Measurements from ENCODE around the gene TCF4. TPM values are rescaled to one million over a fixed set of nuclear protein-coding genes. Genes with fewer than 3 reads are reported as not detected.

The TCF4 gene
- total and polyA plus RNA-seq, 2 donors (not counting 1 experiment from before 2014, with no cell fraction given): 68.5 to 353 TPM

- peaks cover 18% of the 10 kb centered on the region for H3K4me1 Mint-ChIP-seq
- no peaks in the 10 kb centered on the region for H3K9me3 Mint-ChIP-seq (ENCODE audit: insufficient read depth)
- peaks cover 3% of the 10 kb centered on the region for H3K27me3 Mint-ChIP-seq
- no peak overlapping the region for H3K4me3 ChIP-seq (ENCODE audit: control extremely low read depth in 1 of 5, extremely low read depth in 1 of 5, insufficient read depth in 1 of 5, low read depth in 2 of 5, low read length in 4 of 5)
- H3K27ac Mint-ChIP-seq: no peak overlapping the region
- no peaks in the 10 kb centered on the region for H4K20me1 ChIP-seq (ENCODE audit: control insufficient read depth, insufficient read depth, low read length, poor library complexity, severe bottlenecking)
- 24% methylated on average over 2 of the region's 3 CpGs for WGBS (ENCODE audit: insufficient coverage)
- no peaks in the 10 kb centered on the region for H3K36me3 ChIP-seq (replicated peaks in 1 of 2; ENCODE audit: control extremely low read depth in 1 of 2, control insufficient read depth in 1 of 2, extremely low read depth in 1 of 2, insufficient read depth in 2 of 2, low read length in 1 of 2)
- ATAC-seq (ENCODE audit: low read depth) (no peak), DNase-seq (no peak)
- no peak overlapping the region for H2AFZ ChIP-seq (ENCODE audit: insufficient read depth, low read depth, low read length, poor library complexity, severe bottlenecking)
- no peak for TF ChIP-seq EZH2 (IDR thresholded peaks at IDR 0.05; ENCODE audit: borderline replicate concordance, insufficient read depth, low read depth, low read length, poor library complexity, severe bottlenecking)
- no peak for TF ChIP-seq CTCF (IDR thresholded peaks at IDR 0.05)
- no peaks in the 10 kb centered on the region for H3K27me3 ChIP-seq (replicated peaks in 1 of 4; ENCODE audit: control extremely low read depth in 1 of 4, control insufficient read depth in 3 of 4, insufficient read depth in 4 of 4, low read length in 3 of 4)
- intact Hi-C loops (cut with micrococcal nuclease): no loop called here
- CTCF ChIA-PET: interaction anchor here (0.9 kb wide), 1 partner anchor 29 kb away, joined by 3 read pairs; no protein-coding TSS in a partner anchor
- H3K4me2 ChIP-seq (replicated peaks; ENCODE audit: low read depth, low read length, poor library complexity, severe bottlenecking): no peak overlapping the region
- peaks cover 0 to 1% (median 0%) of the 10 kb centered on the region in 3 donors for H3K9me3 ChIP-seq (ENCODE audit: control extremely low read depth in 1 of 3, control insufficient read depth in 2 of 3, insufficient read depth in 1 of 3, low read length in 2 of 3)
- no peak overlapping the region for H3K9ac ChIP-seq (ENCODE audit: low read length)
- peaks cover 3 to 4% of the 10 kb centered on the region in 2 donors for H3K4me1 ChIP-seq (ENCODE audit: control insufficient read depth in 2 of 2, insufficient read depth in 2 of 2, low read length in 2 of 2)
- peaks cover 10% of the 10 kb centered on the region for H3K79me2 ChIP-seq (ENCODE audit: control insufficient read depth, insufficient read depth, low read length)
- POLR2A ChIA-PET: no interaction called here
- H3K27ac ChIP-seq (ENCODE audit: low read length in 2 of 2): no peak overlapping the region
- H3K4me3 Mint-ChIP-seq: no peak overlapping the region
These were observed 234.2 kb downstream of the TCF4 start for GRCh38 chr18:55353806-55354205.

DNA sequence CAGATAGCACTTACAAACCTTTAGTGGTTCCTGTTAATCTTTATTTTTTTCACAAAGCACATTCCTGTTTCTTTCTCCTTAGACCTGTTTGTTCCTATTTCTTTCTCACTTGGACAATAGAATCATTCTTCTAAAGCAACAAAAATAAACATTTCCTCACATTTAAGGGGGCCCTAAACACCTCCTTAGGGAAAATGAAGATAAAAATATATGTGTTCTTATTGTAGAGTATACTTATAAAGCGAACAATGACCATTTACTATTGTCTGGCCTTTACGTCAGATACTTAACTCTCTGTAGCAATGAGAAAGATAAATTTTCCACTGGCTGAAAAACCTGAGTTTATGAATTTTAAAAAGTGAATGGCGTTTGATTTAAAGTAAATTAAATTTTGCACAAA is 234.6 kb downstream of the TCF4 start:
- H3K36me3 ChIP-seq (replicated peaks in 1 of 2; ENCODE audit: control extremely low read depth in 1 of 2, control insufficient read depth in 1 of 2, extremely low read depth in 1 of 2, insufficient read depth in 2 of 2, low read length in 1 of 2): no peaks in the 10 kb centered on the region
- Mint-ChIP-seq H3K27ac (no peak overlapping the region), H3K4me1 (peaks cover 18% of the 10 kb centered on the region), H3K9me3 (ENCODE audit: insufficient read depth) (no peaks in the 10 kb centered on the region), H3K27me3 (peaks cover 3% of the 10 kb centered on the region), H3K4me3 (no peak overlapping the region)
- H3K27me3 ChIP-seq (replicated peaks in 1 of 4; ENCODE audit: control extremely low read depth in 1 of 4, control insufficient read depth in 3 of 4, insufficient read depth in 4 of 4, low read length in 3 of 4): no peaks in the 10 kb centered on the region
- ChIA-PET POLR2A (no interaction called here), CTCF (interaction anchor here (0.9 kb wide), 1 partner anchor 30 kb away, joined by 3 read pairs; no protein-coding TSS in a partner anchor)
- DNase-seq (no peak), ATAC-seq (ENCODE audit: low read depth) (no peak)
- no peak overlapping the region for H3K4me2 ChIP-seq (replicated peaks; ENCODE audit: low read depth, low read length, poor library complexity, severe bottlenecking)
- peaks cover 0 to 1% (median 0%) of the 10 kb centered on the region in 3 donors for H3K9me3 ChIP-seq (ENCODE audit: control extremely low read depth in 1 of 3, control insufficient read depth in 2 of 3, insufficient read depth in 1 of 3, low read length in 2 of 3)
- TF ChIP-seq CTCF (IDR thresholded peaks at IDR 0.05) (no peak), EZH2 (IDR thresholded peaks at IDR 0.05; ENCODE audit: borderline replicate concordance, insufficient read depth, low read depth, low read length, poor library complexity, severe bottlenecking) (no peak)
- peaks cover 3 to 4% of the 10 kb centered on the region in 2 donors for H3K4me1 ChIP-seq (ENCODE audit: control insufficient read depth in 2 of 2, insufficient read depth in 2 of 2, low read length in 2 of 2)
- H3K4me3 ChIP-seq (ENCODE audit: control extremely low read depth in 1 of 5, extremely low read depth in 1 of 5, insufficient read depth in 1 of 5, low read depth in 2 of 5, low read length in 4 of 5): no peak overlapping the region
- no peaks in the 10 kb centered on the region for H4K20me1 ChIP-seq (ENCODE audit: control insufficient read depth, insufficient read depth, low read length, poor library complexity, severe bottlenecking)
- intact Hi-C loops (cut with micrococcal nuclease): no loop called here
- peaks cover 10% of the 10 kb centered on the region for H3K79me2 ChIP-seq (ENCODE audit: control insufficient read depth, insufficient read depth, low read length)
- WGBS (ENCODE audit: insufficient coverage): no CpG with 5 or more reads among the region's 3 CpGs
- H3K9ac ChIP-seq (ENCODE audit: low read length): no peak overlapping the region
- no peak overlapping the region for H3K27ac ChIP-seq (ENCODE audit: low read length in 2 of 2)
- H2AFZ ChIP-seq (ENCODE audit: insufficient read depth, low read depth, low read length, poor library complexity, severe bottlenecking): no peak overlapping the region

Measured in B cell (primary cell).